B cell (primary cell): ENCODE data around the gene XYLT1. TPM values are rescaled to one million over a fixed set of nuclear protein-coding genes. Genes with fewer than 3 reads are reported as not detected.
A peak's percentile ranks its signal among the peaks of the same experiment; 100 is the strongest.

Source experiments
- ATAC-seq: fragments of 200-7000 bp; cut with Tn5 transposase; one replicate; pipeline ENCODE4 v1.10.0; 2021; ENCODE audit warnings: low read depth, mild to moderate bottlenecking, moderate number of reproducible peaks, moderate library complexity
- CTCF ChIA-PET: fragments of 350-600 bp; sonication (Branson Sonifier 250); formaldehyde crosslinking; loops from one replicate; lab custom pipeline; 2021; ENCODE audit warnings: antibody characterized with exemption, inconsistent platforms; lab: Charles Lee
- POLR2A ChIA-PET: fragments of 350-600 bp; sonication (Branson Sonifier 250); formaldehyde crosslinking; loops from one replicate; lab custom pipeline; 2021; ENCODE audit warnings: antibody characterized with exemption; lab: Charles Lee
- DNase-seq: peaks from one replicate; pipeline ENCODE4 v3.0.0; 2013
- H2AFZ ChIP-seq: 2 replicates; pipeline ENCODE4 v1.6.1; 2012; ENCODE audit warnings: mild to moderate bottlenecking, low read depth, low read length; ENCODE audit not compliant: insufficient read depth, poor library complexity, severe bottlenecking
- H3K27ac ChIP-seq, 2 donors: 1 replicate in 1 of 2; 2 replicates in 1 of 2; pipeline ENCODE4 v1.5.1; 2012 to 2013; ENCODE audit warnings: low read length in 2 of 2, mild to moderate bottlenecking in 2 of 2, moderate library complexity in 1 of 2
- H3K27me3 ChIP-seq, 4 experiments: fragments of 200-600 bp in 1 of 4; sonication (generic) in 1 of 4; replicated peaks in 1 of 4; 1 replicate in 2 of 4; 2 replicates in 2 of 4; pipeline versions ENCODE4 v1.6.1 to v1.7.0; 2013 to 2016; ENCODE audit warnings: low read length in 3 of 4, mild to moderate bottlenecking in 2 of 4, mixed read lengths in 1 of 4, moderate library complexity in 1 of 4; ENCODE audit not compliant: insufficient read depth in 4 of 4, control insufficient read depth in 3 of 4; ENCODE audit errors: control extremely low read depth in 1 of 4
- H3K36me3 ChIP-seq, 2 experiments: replicated peaks in 1 of 2; 1 replicate in 1 of 2; 2 replicates in 1 of 2; pipeline versions ENCODE4 v1.6.1 to v1.7.1; 2013; ENCODE audit warnings: low read length in 1 of 2; ENCODE audit not compliant: insufficient read depth in 2 of 2, control insufficient read depth in 1 of 2; ENCODE audit errors: control extremely low read depth in 1 of 2, extremely low read depth in 1 of 2
- H3K4me1 ChIP-seq, 2 donors: fragments of 200-600 bp in 1 of 2; sonication (generic) in 1 of 2; 1 replicate in 1 of 2; 2 replicates in 1 of 2; pipeline versions ENCODE4 v1.5.1 to v1.6.1; 2013 to 2017; ENCODE audit warnings: low read length in 2 of 2; ENCODE audit not compliant: control insufficient read depth in 2 of 2, insufficient read depth in 2 of 2
- H3K4me2 ChIP-seq: replicated peaks from 2 replicates; pipeline ENCODE3; 2012; ENCODE audit warnings: mild to moderate bottlenecking, low read depth, low read length; ENCODE audit not compliant: poor library complexity, severe bottlenecking
- H3K4me3 ChIP-seq, 5 experiments: fragments of 200-600 bp in 1 of 5; sonication (generic) in 1 of 5; 1 replicate in 3 of 5; 2 replicates in 2 of 5; pipeline versions ENCODE4 v1.5.1 to v1.7.0; 2011 to 2016; ENCODE audit warnings: low read length in 4 of 5, mild to moderate bottlenecking in 4 of 5, low read depth in 2 of 5, control low read depth in 1 of 5, moderate library complexity in 1 of 5; ENCODE audit not compliant: insufficient read depth in 1 of 5; ENCODE audit errors: control extremely low read depth in 1 of 5, extremely low read depth in 1 of 5
- H3K79me2 ChIP-seq: fragments of 200-600 bp; sonication (generic); one replicate; pipeline ENCODE4 v1.6.0; 2016; ENCODE audit warnings: low read length; ENCODE audit not compliant: control insufficient read depth, insufficient read depth
- H3K9ac ChIP-seq: fragments of 200-600 bp; sonication (generic); 2 replicates; pipeline ENCODE4 v1.6.1; 2017; ENCODE audit warnings: mild to moderate bottlenecking, low read length, moderate library complexity
- H3K9me3 ChIP-seq, 3 donors: one replicate each; pipeline versions ENCODE4 v1.6.1 to v1.7.1; 2013; ENCODE audit warnings: low read length in 2 of 3; ENCODE audit not compliant: control insufficient read depth in 2 of 3, insufficient read depth in 1 of 3; ENCODE audit errors: control extremely low read depth in 1 of 3
- H4K20me1 ChIP-seq: 2 replicates; pipeline ENCODE4 v1.6.0; 2012; ENCODE audit warnings: mild to moderate bottlenecking, low read length; ENCODE audit not compliant: insufficient read depth, control insufficient read depth, poor library complexity, severe bottlenecking
- H3K27ac Mint-ChIP-seq: one replicate; pipeline ENCODE4 v1.8.0; 2021; ENCODE audit warnings: mixed read lengths
- H3K27me3 Mint-ChIP-seq: one replicate; pipeline ENCODE4 v1.8.0; 2021; ENCODE audit warnings: mixed read lengths
- H3K4me1 Mint-ChIP-seq: one replicate; pipeline ENCODE4 v1.8.0; 2021; ENCODE audit warnings: mixed read lengths
- H3K4me3 Mint-ChIP-seq: one replicate; pipeline ENCODE4 v1.8.0; 2021; ENCODE audit warnings: mixed read lengths
- H3K9me3 Mint-ChIP-seq: one replicate; pipeline ENCODE4 v1.8.0; 2022; ENCODE audit warnings: mixed read lengths; ENCODE audit not compliant: insufficient read depth
- CTCF ChIP-seq: fragments of 200-600 bp; IDR thresholded peaks from one replicate; pipeline ENCODE4 v1.8.0; 2022; ENCODE audit warnings: antibody characterized with exemption, mild to moderate bottlenecking
- EZH2 ChIP-seq: IDR thresholded peaks from 2 replicates; pipeline ENCODE4 v1.6.1; 2012; ENCODE audit warnings: borderline replicate concordance, low read depth, mild to moderate bottlenecking, moderate library complexity, low read length; ENCODE audit not compliant: insufficient read depth, poor library complexity, severe bottlenecking
- WGBS: methylation state at CpG from one replicate; pipeline ENCODE4 v1.1.5; 2013; ENCODE audit warnings: missing lambda C conversion rate; ENCODE audit not compliant: insufficient coverage; 5-methylcytosine and 5-hydroxymethylcytosine counted together
- intact Hi-C: fragments of 100-400 bp; cut with micrococcal nuclease; formaldehyde crosslinking; loops from one replicate; pipeline ENCODE4 v1.10.0; 2022
- polyA plus RNA-seq: library from polyadenylated mRNA; depleted of rRNA; stranded (reverse); fragments of >200 nt; gene quantifications from 2 replicates; pipeline ENCODE4 v1.2.3, GENCODE V29; 2012
- total RNA-seq, 2 donors: library from RNA; stranded (reverse); fragments of 120-200 nt in 1 of 2; gene quantifications; 1 replicate in 1 of 2; 2 replicates in 1 of 2; pipeline versions ENCODE4 v1.2.3 to v1.2.4, GENCODE V29; 2013 to 2022

XYLT1 gene
- total and polyA plus RNA-seq, 2 donors (not counting 1 experiment from before 2014, with no cell fraction given) = 8.7 to 59.6 TPM

- Histone ChIP-seq H3K27ac (no peak overlapping the region), H3K4me3 (no peak overlapping the region), H3K4me1 (peaks cover 54 to 70% of the 10 kb centered on the region in 2 donors), H4K20me1 (peaks cover 9% of the 10 kb centered on the region), H3K36me3 (no peaks in the 10 kb centered on the region), H3K27me3 (no peaks in the 10 kb centered on the region), H3K4me2 (no peak overlapping the region), H3K79me2 (peaks cover 68% of the 10 kb centered on the region), H2AFZ (no peak overlapping the region), H3K9me3 (no peaks in the 10 kb centered on the region), H3K9ac (no peak overlapping the region)
- H3K9me3 Mint-ChIP-seq = no peaks in the 10 kb centered on the region
- peak overlapping the region; percentile 38 for H3K27ac Mint-ChIP-seq
- 92% methylated on average over 7 of the region's 7 CpGs for WGBS
- ATAC-seq = no peak
- ChIA-PET CTCF (interaction anchor here (0.6 to 5.8 kb wide), 9 partner anchors 18 to 279 kb away, joined by 3 to 48 read pairs (median 13); partner anchors contain the start of gene XYLT1), POLR2A (interaction anchor here (0.6 to 1.1 kb wide), 2 partner anchors 78 to 125 kb away, joined by 3 to 11 read pairs; no protein-coding TSS in a partner anchor)
- H3K4me1 Mint-ChIP-seq = peaks cover 68% of the 10 kb centered on the region
- no peak overlapping the region for H3K4me3 Mint-ChIP-seq
- intact Hi-C loops = loop anchor here (2.0 kb wide), 2 partner anchors 41 to 171 kb away; partner anchors contain the start of gene XYLT1
- TF ChIP-seq EZH2 = no peak
- TF ChIP-seq CTCF = no peak
- DNase-seq = no peak
- no peaks in the 10 kb centered on the region for H3K27me3 Mint-ChIP-seq
Observed at GRCh38 chr16:17299790-17300189, 171.0 kb downstream of the XYLT1 start.

DNA sequence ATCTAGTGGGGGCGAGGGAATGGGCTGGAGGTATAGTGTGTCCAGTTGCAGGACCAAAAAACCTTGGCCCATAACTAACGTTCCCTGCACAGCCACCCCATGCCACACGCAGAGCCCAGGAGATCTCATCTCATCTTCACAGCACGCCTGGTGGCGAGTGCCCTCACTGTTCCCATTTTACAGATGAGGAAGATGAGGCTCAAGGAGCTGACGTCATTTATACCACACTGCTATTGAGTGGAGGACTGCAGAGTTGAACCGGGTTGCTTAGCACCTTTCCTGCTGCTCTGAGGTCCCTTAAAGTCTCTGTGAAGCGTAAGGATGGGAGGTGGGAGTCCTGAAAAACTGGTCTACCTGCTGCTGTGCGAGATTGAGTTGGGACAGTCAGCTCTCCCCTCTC lies 172.5 kb downstream of the XYLT1 start:
- no peak overlapping the region for H3K4me3 Mint-ChIP-seq
- no peaks in the 10 kb centered on the region for H3K27me3 Mint-ChIP-seq
- H3K36me3 ChIP-seq = peaks cover 0 to 2% of the 10 kb centered on the region in 2 experiments
- H3K4me2 ChIP-seq = no peak overlapping the region
- peaks cover 74% of the 10 kb centered on the region for H3K79me2 ChIP-seq
- no peaks in the 10 kb centered on the region for H3K9me3 Mint-ChIP-seq
- H3K9me3 ChIP-seq = no peaks in the 10 kb centered on the region
- H3K4me1 Mint-ChIP-seq = peaks cover 61% of the 10 kb centered on the region
- no peak overlapping the region for H3K27ac ChIP-seq
- H3K4me3 ChIP-seq = no peak overlapping the region
- no peak overlapping the region for H3K9ac ChIP-seq
- intact Hi-C loops = no loop called here
- no peak overlapping the region for H2AFZ ChIP-seq
- TF ChIP-seq EZH2 = no peak
- TF ChIP-seq CTCF = no peak
- ChIA-PET CTCF (interaction anchor here (0.9 to 5.2 kb wide), 4 partner anchors 18 to 170 kb away, joined by 3 to 48 read pairs (median 4); no protein-coding TSS in a partner anchor), POLR2A (no interaction called here)
- no peak for DNase-seq
- H3K27ac Mint-ChIP-seq = no peak overlapping the region
- peaks cover 18% of the 10 kb centered on the region for H4K20me1 ChIP-seq
- H3K27me3 ChIP-seq = no peaks in the 10 kb centered on the region
- 96% methylated on average over 7 of the region's 9 CpGs for WGBS
- peaks cover 38 to 54% of the 10 kb centered on the region in 2 donors for H3K4me1 ChIP-seq
- ATAC-seq = no peak
